ENCODE data around the gene AKAP12.
"Not testable (repeated sequence)": the region's sequence is repeated elsewhere in the genome, so short reads cannot be mapped to it uniquely, and the experiment has no call there.

- TF ChIP-seq, protein P1, sequence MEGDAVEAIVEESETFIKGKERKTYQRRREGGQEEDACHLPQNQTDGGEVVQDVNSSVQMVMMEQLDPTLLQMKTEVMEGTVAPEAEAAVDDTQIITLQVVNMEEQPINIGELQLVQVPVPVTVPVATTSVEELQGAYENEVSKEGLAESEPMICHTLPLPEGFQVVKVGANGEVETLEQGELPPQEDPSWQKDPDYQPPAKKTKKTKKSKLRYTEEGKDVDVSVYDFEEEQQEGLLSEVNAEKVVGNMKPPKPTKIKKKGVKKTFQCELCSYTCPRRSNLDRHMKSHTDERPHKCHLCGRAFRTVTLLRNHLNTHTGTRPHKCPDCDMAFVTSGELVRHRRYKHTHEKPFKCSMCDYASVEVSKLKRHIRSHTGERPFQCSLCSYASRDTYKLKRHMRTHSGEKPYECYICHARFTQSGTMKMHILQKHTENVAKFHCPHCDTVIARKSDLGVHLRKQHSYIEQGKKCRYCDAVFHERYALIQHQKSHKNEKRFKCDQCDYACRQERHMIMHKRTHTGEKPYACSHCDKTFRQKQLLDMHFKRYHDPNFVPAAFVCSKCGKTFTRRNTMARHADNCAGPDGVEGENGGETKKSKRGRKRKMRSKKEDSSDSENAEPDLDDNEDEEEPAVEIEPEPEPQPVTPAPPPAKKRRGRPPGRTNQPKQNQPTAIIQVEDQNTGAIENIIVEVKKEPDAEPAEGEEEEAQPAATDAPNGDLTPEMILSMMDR (IDR thresholded peaks at IDR 0.05), result not testable (repeated sequence)
- not testable (repeated sequence) for TF ChIP-seq POLR2A (IDR thresholded peaks at IDR 0.05); EP300 (IDR thresholded peaks at IDR 0.05; ENCODE audit: low read depth); POLR2AphosphoS5 (IDR thresholded peaks at IDR 0.05)
Observed at GRCh38 chr6:151356983-151357382, 117.2 kb downstream of the AKAP12 start.
